ENCODE data around the gene CRYBA1. TPM values are rescaled to one million over a fixed set of nuclear protein-coding genes. Genes with fewer than 3 reads are reported as not detected.

The CRYBA1 gene
- total and polyA plus RNA-seq, 2 of the 8 experiments (the other 6 are each of a cell fraction or from before 2014, with no cell fraction given): not detected

DNA sequence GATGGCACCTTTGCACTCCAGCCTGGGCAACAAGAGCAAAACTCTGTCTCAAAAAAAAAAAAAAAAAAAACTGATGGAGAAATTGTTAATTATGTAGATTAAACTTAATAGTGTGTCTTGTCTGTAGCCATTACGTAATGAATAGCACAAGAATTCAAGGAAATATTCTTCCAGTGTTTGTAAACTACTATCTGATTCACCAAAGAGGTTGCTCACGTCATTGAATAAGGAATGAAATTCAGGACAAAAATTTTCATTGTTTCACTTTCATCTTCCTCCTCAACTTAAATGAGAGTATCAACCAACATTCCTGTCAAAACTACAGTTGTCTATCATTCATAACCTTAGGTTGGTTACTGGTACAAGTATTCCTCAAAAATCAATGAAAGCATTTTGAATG, 35.8 kb upstream of the CRYBA1 start:
- no peak overlapping the region for H3K4me3 ChIP-seq (ENCODE audit: extremely low read depth in 1 of 4, insufficient read depth in 2 of 4, low read depth in 3 of 4, low read length in 4 of 4)
- no peak overlapping the region for H2BK20ac ChIP-seq (ENCODE audit: low read length)
- H4K5ac ChIP-seq (ENCODE audit: insufficient read length, low read depth, low read length): no peak overlapping the region
- no peaks in the 10 kb centered on the region for H3K36me3 ChIP-seq (ENCODE audit: control insufficient read depth in 2 of 4, insufficient read depth in 4 of 4, low read length in 3 of 4)
- H3K14ac ChIP-seq (ENCODE audit: insufficient read length): no peak overlapping the region
- no peak overlapping the region for H2BK5ac ChIP-seq (ENCODE audit: low read depth, low read length)
- FAIRE-seq (no peak), DNase-seq (ENCODE audit: low read depth in 1 of 2, low spot score in 2 of 2) (no peak)
- H3K79me1 ChIP-seq (ENCODE audit: low read depth, low read length): no peaks in the 10 kb centered on the region
- H3K4ac ChIP-seq (replicated peaks; ENCODE audit: insufficient read length, low read depth, low read length): no peak overlapping the region
- no peaks in the 10 kb centered on the region for H3K23me2 ChIP-seq (ENCODE audit: low read depth, low read length)
- no peak overlapping the region for H2AFZ ChIP-seq (ENCODE audit: low read length)
- no peaks in the 10 kb centered on the region for H4K20me1 ChIP-seq (replicated peaks in 1 of 2; ENCODE audit: control insufficient read depth in 1 of 2, insufficient read depth in 2 of 2, low read length in 2 of 2)
- 96% methylated on average over 2 of the region's 2 CpGs; no CpG with 5 or more reads in 1 of the 2 experiments for WGBS, 2 experiments (ENCODE audit: extremely low coverage in 1 of 2, insufficient coverage in 1 of 2, insufficient read length in 1 of 2, insufficient replicate concordance in 2 of 2, low coverage in 1 of 2, low lambda C conversion rate in 2 of 2, missing lambda C conversion rate in 1 of 2)
- H2BK120ac ChIP-seq (replicated peaks; ENCODE audit: low read depth, low read length): no peak overlapping the region
- H2AK5ac ChIP-seq (ENCODE audit: low read depth, low read length): no peak overlapping the region
- H3K79me2 ChIP-seq (ENCODE audit: control insufficient read depth in 1 of 2, insufficient read depth in 2 of 2, low read length in 2 of 2): no peaks in the 10 kb centered on the region
- no peak overlapping the region for H3K56ac ChIP-seq (replicated peaks; ENCODE audit: insufficient read length, low read depth, low read length)
- H3K9ac ChIP-seq (replicated peaks in 1 of 4; ENCODE audit: extremely low read depth in 1 of 4, low read depth in 3 of 4, low read length in 3 of 4): no peak overlapping the region
- no peaks in the 10 kb centered on the region for H3K9me3 ChIP-seq (ENCODE audit: insufficient read depth in 2 of 2, low read depth in 1 of 2, low read length in 1 of 2)
- H3K27ac ChIP-seq (ENCODE audit: low read depth, low read length): no peak overlapping the region
- no peak overlapping the region for H2BK15ac ChIP-seq (ENCODE audit: low read length)
- H3K4me2 ChIP-seq (ENCODE audit: insufficient read depth in 1 of 2, low read depth in 2 of 2, low read length in 2 of 2): no peak overlapping the region
- no peak overlapping the region for H4K91ac ChIP-seq (replicated peaks; ENCODE audit: insufficient read length, low read length)
- H4K8ac ChIP-seq (ENCODE audit: extremely low read depth, insufficient read depth, low read length): no peak overlapping the region
- POLR2A ChIA-PET (ENCODE audit: partially characterized antibody): interaction anchor here (1.4 kb wide), 1 partner anchor 82 kb away, joined by 3 read pairs; no protein-coding TSS in a partner anchor
- H3K4me1 ChIP-seq (replicated peaks in 1 of 4; ENCODE audit: control insufficient read depth in 3 of 4, insufficient read depth in 4 of 4, low read length in 3 of 4): peaks cover 0 to 7% (median 3%) of the 10 kb centered on the region in 4 experiments; a peak in 6 of 7 replicates
- no peak overlapping the region for H2BK12ac ChIP-seq (ENCODE audit: low read depth, low read length)
- CTCF ChIA-PET (ENCODE audit: partially characterized antibody): interaction anchor here (0.9 to 18.3 kb wide), 6 partner anchors 8 to 87 kb away, joined by 3 to 333 read pairs (median 9); no protein-coding TSS in a partner anchor
- no peak overlapping the region for H3K23ac ChIP-seq (ENCODE audit: insufficient read length)
- no peak overlapping the region for H3K18ac ChIP-seq (ENCODE audit: extremely low read depth, low read length)
- no peaks in the 10 kb centered on the region for H3K27me3 ChIP-seq (replicated peaks in 1 of 4; ENCODE audit: control insufficient read depth in 3 of 4, extremely low read depth in 1 of 4, insufficient read depth in 3 of 4, low read length in 3 of 4)
- no peak for TF ChIP-seq SP4 (IDR thresholded peaks at IDR 0.05; ENCODE audit: low read length)
- TF ChIP-seq GTF2F1 (IDR thresholded peaks at IDR 0.05; ENCODE audit: borderline replicate concordance, low read depth, low read length): no peak
- no peak for TF ChIP-seq BCL11A (IDR thresholded peaks at IDR 0.05; ENCODE audit: low read depth in 2 of 2, low read length in 2 of 2)
- no peak for TF ChIP-seq CTCF (IDR thresholded peaks at IDR 0.05; ENCODE audit: control extremely low read depth in 1 of 3, insufficient read depth in 1 of 3, low read depth in 1 of 3, low read length in 3 of 3)
- no peak for TF ChIP-seq POLR2A (IDR thresholded peaks at IDR 0.05; ENCODE audit: control extremely low read depth in 1 of 2, low read depth in 2 of 2, low read length in 2 of 2)
- no peak for TF ChIP-seq CEBPB (IDR thresholded peaks at IDR 0.05; ENCODE audit: low read depth, low read length)
- TF ChIP-seq EGR1 (IDR thresholded peaks at IDR 0.05; ENCODE audit: borderline replicate concordance, low read depth, low read length): no peak
- TF ChIP-seq RBBP5 (IDR thresholded peaks at IDR 0.05; ENCODE audit: borderline replicate concordance, low read depth, low read length): no peak
- no peak for TF ChIP-seq ZNF274 (IDR thresholded peaks at IDR 0.05; ENCODE audit: borderline replicate concordance, extremely low read depth, low read length)
- no peak for TF ChIP-seq TAF1 (IDR thresholded peaks at IDR 0.05; ENCODE audit: low read depth, low read length)
- no peak for TF ChIP-seq SRF (IDR thresholded peaks at IDR 0.05; ENCODE audit: low read depth, low read length)
- no peak for TF ChIP-seq EZH2 (IDR thresholded peaks at IDR 0.05; ENCODE audit: low read depth, low read length, severe bottlenecking)
- TF ChIP-seq CTBP2 (IDR thresholded peaks at IDR 0.05; ENCODE audit: borderline replicate concordance, insufficient read depth, insufficient read length, low read length): no peak
